ENCODE data around the gene C11orf97.

C11orf97 gene

GRCh38 chr11:94533696-94534630 lies 21.7 kb downstream of the C11orf97 start:
- intact Hi-C loops (cut with DNase I; ENCODE audit: low total_unique reads): no loop called here
- no peaks in the 10 kb centered on the region for H3K9me3 ChIP-seq
- DNase-seq: peak in 1 of 2 donors; percentile 62
- H3K36me3 ChIP-seq: no peaks in the 10 kb centered on the region
- TF ChIP-seq CTCF (IDR thresholded peaks at IDR 0.05): no peak
- H3K27ac ChIP-seq: peak overlapping the region; percentile 36 to 61
- peaks cover 0 to 15% (median 4%) of the 10 kb centered on the region in 4 donors for H3K4me1 ChIP-seq
- no peaks in the 10 kb centered on the region for H3K27me3 ChIP-seq
- H3K4me3 ChIP-seq: no peak overlapping the region

DNA sequence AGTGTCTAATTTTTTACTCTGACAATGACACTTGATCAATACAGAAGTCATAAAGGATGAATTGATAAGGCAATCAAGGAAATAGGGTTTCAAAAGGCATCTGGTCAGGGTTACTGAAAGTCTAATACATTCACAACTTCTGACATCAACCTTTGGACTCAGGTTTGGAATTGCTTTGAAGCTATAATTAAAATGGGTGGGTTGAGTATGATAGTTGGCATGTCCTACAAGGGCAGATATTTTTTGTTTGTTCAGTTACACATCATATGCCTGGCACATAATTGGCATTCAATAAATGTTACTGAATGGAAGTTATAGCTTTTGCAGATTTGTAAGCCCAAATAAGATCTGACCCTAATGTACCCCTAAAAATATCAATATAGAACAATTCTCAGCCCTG lies 24.1 kb downstream of the C11orf97 start:
- Histone ChIP-seq H3K4me3 (no peak overlapping the region), H3K9me3 (no peaks in the 10 kb centered on the region), H3K36me3 (no peaks in the 10 kb centered on the region), H3K27me3 (no peaks in the 10 kb centered on the region), H3K27ac (peak overlapping the region in 1 of 2 donors; percentile 29), H3K4me1 (peaks cover 0 to 15% (median 4%) of the 10 kb centered on the region in 4 donors)
- TF ChIP-seq CTCF (IDR thresholded peaks at IDR 0.05): no peak
- intact Hi-C loops (cut with DNase I; ENCODE audit: low total_unique reads): no loop called here
- DNase-seq: no peak

- Histone ChIP-seq H3K4me1 (peaks cover 0 to 15% (median 4%) of the 10 kb centered on the region in 4 donors), H3K4me3 (no peak overlapping the region), H3K36me3 (no peaks in the 10 kb centered on the region), H3K27me3 (no peaks in the 10 kb centered on the region), H3K9me3 (no peaks in the 10 kb centered on the region), H3K27ac (peak overlapping the region; percentile 29 to 32)
- intact Hi-C loops (cut with DNase I; ENCODE audit: low total_unique reads): no loop called here
- TF ChIP-seq CTCF (IDR thresholded peaks at IDR 0.05): no peak
- DNase-seq: no peak
Observed at GRCh38 chr11:94537031-94537600, 24.9 kb downstream of the C11orf97 start.

DNA sequence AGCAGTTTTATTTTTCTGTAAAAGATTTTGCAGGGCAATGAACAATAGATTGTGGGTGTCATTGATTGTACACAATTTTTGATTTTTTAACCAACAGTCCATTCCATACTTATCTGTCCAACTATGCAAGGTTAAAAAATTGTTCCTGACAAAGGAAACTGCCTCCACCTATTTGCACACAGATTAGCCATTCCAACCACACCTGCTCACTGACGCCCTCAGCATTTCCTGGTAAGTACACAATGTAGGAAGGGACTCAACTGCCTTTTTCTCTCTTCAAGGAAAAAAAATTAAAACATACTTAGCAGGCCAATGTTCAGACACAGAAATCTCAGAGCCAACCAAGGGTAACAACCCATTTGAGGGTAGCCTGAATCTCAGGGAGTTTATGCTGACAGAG lies 27.2 kb downstream of the C11orf97 start:
- Histone ChIP-seq H3K4me3 (no peak overlapping the region), H3K4me1 (peaks cover 0 to 28% (median 8%) of the 10 kb centered on the region in 4 donors), H3K27ac (no peak overlapping the region), H3K9me3 (no peaks in the 10 kb centered on the region), H3K27me3 (no peaks in the 10 kb centered on the region), H3K36me3 (no peaks in the 10 kb centered on the region)
- TF ChIP-seq CTCF (IDR thresholded peaks at IDR 0.05): no peak
- intact Hi-C loops (cut with DNase I; ENCODE audit: low total_unique reads): no loop called here
- no peak for DNase-seq

DNA sequence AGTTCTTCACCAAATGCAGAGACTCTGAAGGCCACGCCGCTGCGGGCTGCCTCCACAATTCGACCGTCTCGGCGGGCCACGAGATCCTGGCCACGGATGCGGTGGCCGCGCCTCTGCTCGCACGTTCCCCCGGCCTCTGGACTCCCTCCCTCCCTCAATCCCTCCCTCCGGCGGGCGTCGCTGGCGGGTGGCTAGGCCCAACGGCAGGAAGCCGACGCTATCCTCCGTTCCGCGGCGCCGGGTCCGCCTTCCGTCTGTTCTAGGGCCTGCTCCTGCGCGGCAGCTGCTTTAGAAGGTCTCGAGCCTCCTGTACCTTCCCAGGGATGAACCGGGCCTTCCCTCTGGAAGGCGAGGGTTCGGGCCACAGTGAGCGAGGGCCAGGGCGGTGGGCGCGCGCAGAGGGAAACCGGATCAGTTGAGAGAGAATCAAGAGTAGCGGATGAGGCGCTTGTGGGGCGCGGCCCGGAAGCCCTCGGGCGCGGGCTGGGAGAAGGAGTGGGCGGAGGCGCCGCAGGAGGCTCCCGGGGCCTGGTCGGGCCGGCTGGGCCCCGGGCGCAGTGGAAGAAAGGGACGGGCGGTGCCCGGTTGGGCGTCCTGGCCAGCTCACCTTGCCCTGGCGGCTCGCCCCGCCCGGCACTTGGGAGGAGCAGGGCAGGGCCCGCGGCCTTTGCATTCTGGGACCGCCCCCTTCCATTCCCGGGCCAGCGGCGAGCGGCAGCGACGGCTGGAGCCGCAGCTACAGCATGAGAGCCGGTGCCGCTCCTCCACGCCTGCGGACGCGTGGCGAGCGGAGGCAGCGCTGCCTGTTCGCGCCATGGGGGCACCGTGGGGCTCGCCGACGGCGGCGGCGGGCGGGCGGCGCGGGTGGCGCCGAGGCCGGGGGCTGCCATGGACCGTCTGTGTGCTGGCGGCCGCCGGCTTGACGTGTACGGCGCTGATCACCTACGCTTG lies 31.7 kb downstream of the C11orf97 start, which contains the start of gene FUT4:
TSS of gene FUT4 (plus strand) at position 227 of the 951 bp plus-strand sequence. CDS start at position 440, 213 bp downstream.
- no peak for TF ChIP-seq CTCF (IDR thresholded peaks at IDR 0.05)
- H3K27ac ChIP-seq: peak within 1 kb of the TSS; percentile 98
- no peaks in the 10 kb centered on the region for H3K36me3 ChIP-seq
- peak within 1 kb of the TSS; percentile 77 to 78 for H3K4me3 ChIP-seq
- DNase-seq: peak; percentile 82 to 93
- intact Hi-C loops (cut with DNase I; ENCODE audit: low total_unique reads): no loop called here
- H3K27me3 ChIP-seq: no peaks in the 10 kb centered on the region
- H3K9me3 ChIP-seq: no peaks in the 10 kb centered on the region
- peaks cover 0 to 55% (median 28%) of the 10 kb centered on the region in 4 donors for H3K4me1 ChIP-seq
